C4-2B (cell line): ENCODE results near the gene FAM219B.
"Not testable (repeated sequence)": the region's sequence is repeated elsewhere in the genome, so short reads cannot be mapped to it uniquely, and the experiment has no call there.

Experiments used
- H3K27ac ChIP-seq: fragments of 450-650 bp; 2 replicates; pipeline ENCODE4 v1.5.1; 2017
- ZFX ChIP-seq: fragments of 450-650 bp; IDR thresholded peaks from 2 replicates; pipeline ENCODE4 v1.6.1; 2017
- TF ChIP-seq, protein P1 (sequence below): fragments of 450-650 bp; conservative IDR thresholded peaks from 2 replicates; pipeline ENCODE4 v1.5.1; 2017; ENCODE audit warnings: mild to moderate bottlenecking

The FAM219B gene

GRCh38 chr15:74937590-74938371, 31.1 kb upstream of the FAM219B start, which contains the start of gene COX5A:
TSS of gene COX5A (minus strand) at chr15:74938073. CDS start at chr15:74938014, 59 bp downstream.
- peak; percentile 98 for TF ChIP-seq ZFX
- TF ChIP-seq, protein P1, sequence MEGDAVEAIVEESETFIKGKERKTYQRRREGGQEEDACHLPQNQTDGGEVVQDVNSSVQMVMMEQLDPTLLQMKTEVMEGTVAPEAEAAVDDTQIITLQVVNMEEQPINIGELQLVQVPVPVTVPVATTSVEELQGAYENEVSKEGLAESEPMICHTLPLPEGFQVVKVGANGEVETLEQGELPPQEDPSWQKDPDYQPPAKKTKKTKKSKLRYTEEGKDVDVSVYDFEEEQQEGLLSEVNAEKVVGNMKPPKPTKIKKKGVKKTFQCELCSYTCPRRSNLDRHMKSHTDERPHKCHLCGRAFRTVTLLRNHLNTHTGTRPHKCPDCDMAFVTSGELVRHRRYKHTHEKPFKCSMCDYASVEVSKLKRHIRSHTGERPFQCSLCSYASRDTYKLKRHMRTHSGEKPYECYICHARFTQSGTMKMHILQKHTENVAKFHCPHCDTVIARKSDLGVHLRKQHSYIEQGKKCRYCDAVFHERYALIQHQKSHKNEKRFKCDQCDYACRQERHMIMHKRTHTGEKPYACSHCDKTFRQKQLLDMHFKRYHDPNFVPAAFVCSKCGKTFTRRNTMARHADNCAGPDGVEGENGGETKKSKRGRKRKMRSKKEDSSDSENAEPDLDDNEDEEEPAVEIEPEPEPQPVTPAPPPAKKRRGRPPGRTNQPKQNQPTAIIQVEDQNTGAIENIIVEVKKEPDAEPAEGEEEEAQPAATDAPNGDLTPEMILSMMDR: no peak
- H3K27ac ChIP-seq: peak within 1 kb of the TSS; percentile 98

DNA sequence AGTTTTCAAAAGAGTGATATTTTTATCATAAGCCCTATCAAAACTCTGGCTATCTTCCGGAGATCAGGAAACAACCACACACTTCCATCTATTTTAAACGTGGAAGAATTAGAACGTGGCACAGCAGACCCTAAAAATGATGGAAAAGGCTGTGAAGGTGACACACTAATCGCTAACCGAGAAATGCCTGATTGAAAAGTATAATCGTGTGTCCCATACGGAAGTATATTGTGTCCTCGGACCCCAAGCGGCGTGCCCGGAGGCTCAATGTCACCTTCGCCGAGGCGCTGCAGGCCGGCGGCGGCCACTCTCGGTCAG, 30.6 kb upstream of the FAM219B start:
- H3K27ac ChIP-seq: peak overlapping the region; percentile 98
- TF ChIP-seq ZFX: no peak
- TF ChIP-seq, protein P1: no peak

- not testable (repeated sequence) for H3K27ac ChIP-seq
Measured at GRCh38 chr15:74935193-74935592, 28.5 kb upstream of the FAM219B start.

- no peak for TF ChIP-seq ZFX
- H3K27ac ChIP-seq: no peak overlapping the region
Measured at GRCh38 chr15:74933573-74933972, 26.9 kb upstream of the FAM219B start.

GRCh38 chr15:74928771-74929198, 22.1 kb upstream of the FAM219B start:
- H3K27ac ChIP-seq: no peak overlapping the region
- TF ChIP-seq ZFX: no peak
- TF ChIP-seq, protein P1: no peak

- TF ChIP-seq ZFX: no peak
- TF ChIP-seq, protein P1: no peak
- H3K27ac ChIP-seq: no peak overlapping the region
Measured at GRCh38 chr15:74924525-74924924, 17.9 kb upstream of the FAM219B start.

DNA sequence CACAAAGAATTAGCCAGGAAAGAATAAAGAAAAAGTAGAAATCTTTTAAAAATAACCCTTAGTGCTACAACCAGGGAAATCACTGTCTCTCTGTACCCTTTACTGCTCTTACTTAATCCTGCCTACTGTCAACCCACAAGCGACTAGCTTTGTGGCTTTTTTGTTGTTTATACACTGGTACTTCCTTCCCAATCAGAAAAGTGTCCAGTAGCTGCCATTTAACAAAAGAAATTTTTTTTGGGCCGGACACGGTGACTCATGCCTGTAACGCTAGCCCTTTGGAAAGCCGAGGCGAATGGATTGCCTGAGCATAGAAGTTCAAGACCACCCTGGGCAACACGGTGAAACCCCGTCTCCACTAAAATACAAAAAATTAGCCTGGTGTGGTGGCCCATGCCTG, 13.8 kb upstream of the FAM219B start:
- no peak overlapping the region for H3K27ac ChIP-seq
- TF ChIP-seq, protein P1: no peak
- TF ChIP-seq ZFX: no peak

DNA sequence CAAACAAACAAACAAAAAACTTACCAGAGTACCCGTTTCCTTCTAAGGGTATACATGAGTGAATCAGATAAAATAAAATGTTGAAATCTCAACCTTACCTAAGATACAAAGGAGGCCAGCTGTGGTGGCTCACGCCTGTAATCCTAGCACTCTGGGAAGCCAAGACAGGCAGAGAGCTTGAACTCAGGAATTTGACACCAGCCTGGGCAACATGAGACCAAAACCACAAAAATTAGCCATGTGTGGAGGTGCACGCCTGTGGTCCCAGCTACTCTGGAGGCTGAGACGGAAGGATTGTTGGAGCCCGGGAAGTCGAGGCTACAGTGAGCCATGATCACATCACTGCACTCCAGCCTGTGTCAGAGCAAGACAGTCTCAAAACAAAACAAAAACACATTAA, 11.0 kb upstream of the FAM219B start:
- H3K27ac ChIP-seq: no peak overlapping the region
- TF ChIP-seq ZFX: no peak

GRCh38 chr15:74913799-74914198, 7.1 kb upstream of the FAM219B start:
- peak overlapping the region; percentile 24 for H3K27ac ChIP-seq
